RWPE2 (cell line): ENCODE measurements around the gene NAT14.

ENCODE experiments used
- ATAC-seq: fragments of 200-7000 bp; cut with Tn5 transposase; 3 replicates; pipeline ENCODE4 v1.9.1; 2021; ENCODE audit warnings: low read depth
- DNase-seq: peaks from one replicate; pipeline ENCODE4 v3.0.0-alpha.2; 2020; ENCODE audit warnings: low spot score
- H3K27ac ChIP-seq: fragments of 450-650 bp; 2 replicates; pipeline ENCODE4 v1.5.1; 2017; ENCODE audit warnings: mild to moderate bottlenecking; ENCODE audit not compliant: poor library complexity, severe bottlenecking
- H3K27me3 ChIP-seq: fragments of 250-450 bp; sonication (Bioruptor Pico); 2 replicates; pipeline ENCODE4 v1.5.1; 2021; ENCODE audit warnings: mild to moderate bottlenecking, moderate library complexity; ENCODE audit not compliant: insufficient read depth, poor library complexity, severe bottlenecking
- H3K36me3 ChIP-seq: fragments of 250-450 bp; sonication (Bioruptor Pico); 2 replicates; pipeline ENCODE4 v1.5.1; 2020; ENCODE audit warnings: low read depth, mild to moderate bottlenecking, moderate library complexity
- H3K4me1 ChIP-seq: fragments of 250-450 bp; sonication (Bioruptor Pico); 2 replicates; pipeline ENCODE4 v1.5.1; 2021; ENCODE audit warnings: mild to moderate bottlenecking, moderate library complexity; ENCODE audit not compliant: insufficient read depth, poor library complexity, severe bottlenecking
- H3K4me3 ChIP-seq: fragments of 250-450 bp; sonication (Bioruptor Pico); 2 replicates; pipeline ENCODE4 v1.5.1; 2021; ENCODE audit warnings: mild to moderate bottlenecking, moderate library complexity; ENCODE audit not compliant: severe bottlenecking
- H3K9me3 ChIP-seq: fragments of 250-450 bp; sonication (Bioruptor Pico); 2 replicates; pipeline ENCODE4 v1.5.1; 2021; ENCODE audit warnings: mild to moderate bottlenecking, moderate library complexity; ENCODE audit not compliant: severe bottlenecking
- CTCF ChIP-seq: fragments of 450-650 bp; IDR thresholded peaks from one replicate; pipeline ENCODE4 v1.5.1; 2017; ENCODE audit warnings: mild to moderate bottlenecking, moderate library complexity; ENCODE audit not compliant: poor library complexity, severe bottlenecking

The NAT14 gene

DNA sequence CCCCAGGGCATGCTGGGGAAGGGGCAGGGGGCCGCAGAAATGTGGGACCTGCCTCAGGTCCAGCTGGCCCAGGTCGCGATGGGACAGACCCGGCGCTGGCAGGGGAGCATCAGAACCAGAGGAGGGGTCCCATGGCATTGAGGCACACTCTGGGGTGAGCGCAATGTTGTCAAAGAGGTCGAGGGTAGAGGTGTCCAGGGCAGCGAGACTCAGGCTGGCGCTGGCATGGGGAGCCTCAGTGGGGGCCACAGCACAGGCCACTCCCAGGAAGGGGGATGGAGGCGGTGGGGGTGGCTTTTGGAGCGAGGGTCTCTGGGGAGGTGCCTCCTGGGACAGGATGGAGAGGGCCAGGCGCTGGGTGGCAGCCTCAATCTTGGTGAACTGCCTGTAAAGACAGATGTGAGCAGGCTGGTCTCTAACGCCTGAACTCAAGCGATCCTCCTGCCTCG, 21.4 kb upstream of the NAT14 start:
- Histone ChIP-seq H3K27ac (no peak overlapping the region), H3K27me3 (no peaks in the 10 kb centered on the region), H3K36me3 (0 out of 2 replicates have a peak, but pooled peaks cover 3% of the 10 kb centered on the region), H3K4me1 (peaks cover 3% of the 10 kb centered on the region), H3K9me3 (no peaks in the 10 kb centered on the region), H3K4me3 (no peak overlapping the region)
- no peak for ATAC-seq
- no peak for TF ChIP-seq CTCF
- no peak for DNase-seq

DNA sequence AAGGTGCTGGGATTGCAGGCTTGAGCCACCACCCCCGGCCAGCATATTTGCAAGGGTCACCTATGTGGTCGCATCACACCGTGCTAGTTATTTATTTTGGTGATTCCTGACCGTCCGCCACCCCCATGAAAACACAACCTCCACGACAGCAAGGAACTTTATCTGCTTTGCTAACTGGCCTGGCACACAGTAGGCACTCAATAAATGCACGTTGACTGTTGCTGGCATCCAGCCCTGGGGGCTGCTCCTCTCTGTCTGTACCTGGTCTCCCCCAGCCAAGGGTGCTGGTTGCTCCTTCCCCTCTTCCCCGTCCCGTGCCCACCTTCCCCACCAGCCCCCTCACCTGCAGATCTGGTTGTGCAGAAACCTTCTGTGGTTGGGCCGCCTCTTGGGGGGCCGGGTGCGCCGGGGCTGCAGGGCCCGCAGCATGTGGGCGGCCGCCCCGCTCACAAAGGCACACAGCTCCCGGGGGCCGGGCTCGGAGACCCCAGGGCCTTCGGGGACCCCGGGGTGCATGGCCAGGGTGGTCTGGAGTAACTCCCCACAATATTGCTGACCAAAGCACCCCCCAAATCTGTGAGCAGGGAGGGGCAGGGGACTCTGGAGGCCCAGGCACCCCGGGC, 20.8 kb upstream of the NAT14 start:
- Histone ChIP-seq H3K4me1 (peaks cover 3% of the 10 kb centered on the region), H3K9me3 (no peaks in the 10 kb centered on the region), H3K27me3 (no peaks in the 10 kb centered on the region), H3K4me3 (no peak overlapping the region), H3K36me3 (0 out of 2 replicates have a peak, but pooled peaks cover 3% of the 10 kb centered on the region), H3K27ac (no peak overlapping the region)
- DNase-seq = no peak
- no peak for ATAC-seq
- TF ChIP-seq CTCF = no peak

- Histone ChIP-seq H3K9me3 (no peaks in the 10 kb centered on the region), H3K4me3 (no peak within 1 kb of the TSS), H3K4me1 (peaks cover 3% of the 10 kb centered on the region), H3K36me3 (0 out of 2 replicates have a peak, but pooled peaks cover 3% of the 10 kb centered on the region), H3K27me3 (no peaks in the 10 kb centered on the region), H3K27ac (no peak within 1 kb of the TSS)
- ATAC-seq (no peak), DNase-seq (no peak)
- TF ChIP-seq CTCF = no peak
Observed at GRCh38 chr19:55464662-55465054, 20.3 kb upstream of the NAT14 start, which contains the start of gene C19orf85. Gene C19orf85, minus strand, starts transcription at chr19:55464751. Its CDS starts 197 bp downstream, at chr19:55464554.

- Histone ChIP-seq H3K9me3 (no peaks in the 10 kb centered on the region), H3K4me1 (peaks cover 1% of the 10 kb centered on the region), H3K4me3 (no peak overlapping the region), H3K27me3 (no peaks in the 10 kb centered on the region), H3K27ac (no peak overlapping the region), H3K36me3 (no peaks in the 10 kb centered on the region)
- no peak for DNase-seq
- TF ChIP-seq CTCF = no peak
- no peak for ATAC-seq
Observed at GRCh38 chr19:55465460-55466240, 19.3 kb upstream of the NAT14 start.

DNA sequence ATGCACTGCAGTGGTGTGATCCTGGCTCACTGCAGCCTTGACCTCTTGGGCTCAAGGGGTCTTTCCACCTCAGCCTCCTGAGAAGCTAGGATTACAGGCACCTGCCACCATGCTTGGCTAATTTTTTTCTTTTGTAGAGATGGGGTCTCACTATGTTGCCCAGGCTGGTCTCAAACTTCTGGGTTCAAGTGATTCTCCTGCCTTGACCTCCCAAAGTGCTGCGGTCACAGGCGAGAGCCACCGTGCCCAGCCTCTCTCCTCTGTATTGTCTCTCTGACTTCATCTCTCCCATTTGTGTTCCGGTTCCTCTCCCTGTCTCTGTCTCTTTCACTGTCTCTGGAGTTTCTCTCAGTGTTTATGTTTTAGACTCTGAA, 18.8 kb upstream of the NAT14 start:
- Histone ChIP-seq H3K36me3 (no peaks in the 10 kb centered on the region), H3K27me3 (no peaks in the 10 kb centered on the region), H3K4me1 (no peaks in the 10 kb centered on the region), H3K27ac (no peak overlapping the region), H3K4me3 (no peak overlapping the region), H3K9me3 (no peaks in the 10 kb centered on the region)
- DNase-seq (no peak), ATAC-seq (no peak)
- no peak for TF ChIP-seq CTCF
